Kidney epithelial cell (primary cell): Measurements from ENCODE around the gene ZNF180. TPM values are rescaled to one million over a fixed set of nuclear protein-coding genes. Genes with fewer than 3 reads are reported as not detected.
"Not testable (repeated sequence)": the region's sequence is repeated elsewhere in the genome, so short reads cannot be mapped to it uniquely, and the experiment has no call there.

Experiments
- DNase-seq: peaks from one replicate; pipeline ENCODE4 v3.0.0-alpha.2; 2010; ENCODE audit warnings: low read depth
- H3K27me3 ChIP-seq: 2 replicates; pipeline ENCODE4 v1.6.0; 2011; ENCODE audit warnings: low read length; ENCODE audit not compliant: control insufficient read depth, insufficient read depth
- H3K36me3 ChIP-seq: 2 replicates; pipeline ENCODE4 v1.5.1; 2011; ENCODE audit warnings: low read length; ENCODE audit not compliant: control insufficient read depth, insufficient read depth
- H3K4me3 ChIP-seq: 2 replicates; pipeline ENCODE4 v1.5.1; 2011; ENCODE audit warnings: low read depth, mild to moderate bottlenecking, control low read depth, low read length
- CTCF ChIP-seq: IDR thresholded peaks from 2 replicates; pipeline ENCODE4 v1.5.1; 2011; ENCODE audit warnings: mild to moderate bottlenecking, moderate library complexity, low read length, control low read depth, inconsistent platforms; ENCODE audit not compliant: insufficient read depth, poor library complexity, severe bottlenecking
- total RNA-seq: library from RNA; depleted of rRNA; stranded (reverse); fragments of >200 nt; gene quantifications from 2 replicates; pipeline ENCODE4 v1.2.3, GENCODE V29; 2015

The ZNF180 gene
- total RNA-seq, 1 donor from 2014 or later: 16.6 TPM

- no peak for DNase-seq
- Histone ChIP-seq H3K36me3 (peaks cover 3% of the 10 kb centered on the region), H3K27me3 (no peaks in the 10 kb centered on the region), H3K4me3 (no peak overlapping the region)
- no peak for TF ChIP-seq CTCF
Observed at GRCh38 chr19:44496711-44497110, 3.6 kb downstream of the ZNF180 start.

GRCh38 chr19:44476559-44477408 is 23.5 kb downstream of the ZNF180 start:
- Histone ChIP-seq H3K27me3 (no peaks in the 10 kb centered on the region), H3K36me3 (peaks cover 3% of the 10 kb centered on the region)
- DNase-seq: no peak

GRCh38 chr19:44468730-44469129 is 31.6 kb downstream of the ZNF180 start:
- DNase-seq: not testable (repeated sequence)

More at GRCh38 chr19:44476559-44477408, 23.5 kb downstream of the ZNF180 start:
- TF ChIP-seq CTCF: no peak
- H3K4me3 ChIP-seq: no peak overlapping the region

GRCh38 chr19:44462600-44463286 is 37.6 kb downstream of the ZNF180 start:
- not testable (repeated sequence) for H3K36me3 ChIP-seq, DNase-seq, H3K27me3 ChIP-seq, H3K4me3 ChIP-seq

More at GRCh38 chr19:44468730-44469129, 31.6 kb downstream of the ZNF180 start:
- not testable (repeated sequence) for H3K36me3 ChIP-seq, H3K4me3 ChIP-seq, H3K27me3 ChIP-seq

- not testable (repeated sequence) for DNase-seq, H3K36me3 ChIP-seq, H3K27me3 ChIP-seq, H3K4me3 ChIP-seq
Observed at GRCh38 chr19:44456016-44456415, 44.3 kb downstream of the ZNF180 start.

GRCh38 chr19:44455100-44455499 is 45.2 kb downstream of the ZNF180 start:
- Histone ChIP-seq H3K36me3 (no peaks in the 10 kb centered on the region), H3K27me3 (no peaks in the 10 kb centered on the region), H3K4me3 (no peak overlapping the region)
- DNase-seq: no peak
- TF ChIP-seq CTCF: no peak

GRCh38 chr19:44452367-44452766 is 48.0 kb downstream of the ZNF180 start:
- Histone ChIP-seq H3K27me3 (no peaks in the 10 kb centered on the region), H3K36me3 (no peaks in the 10 kb centered on the region), H3K4me3 (no peak overlapping the region)
- no peak for TF ChIP-seq CTCF
- no peak for DNase-seq
